ENCODE data around the gene PIP5K1B.

PIP5K1B gene

DNA sequence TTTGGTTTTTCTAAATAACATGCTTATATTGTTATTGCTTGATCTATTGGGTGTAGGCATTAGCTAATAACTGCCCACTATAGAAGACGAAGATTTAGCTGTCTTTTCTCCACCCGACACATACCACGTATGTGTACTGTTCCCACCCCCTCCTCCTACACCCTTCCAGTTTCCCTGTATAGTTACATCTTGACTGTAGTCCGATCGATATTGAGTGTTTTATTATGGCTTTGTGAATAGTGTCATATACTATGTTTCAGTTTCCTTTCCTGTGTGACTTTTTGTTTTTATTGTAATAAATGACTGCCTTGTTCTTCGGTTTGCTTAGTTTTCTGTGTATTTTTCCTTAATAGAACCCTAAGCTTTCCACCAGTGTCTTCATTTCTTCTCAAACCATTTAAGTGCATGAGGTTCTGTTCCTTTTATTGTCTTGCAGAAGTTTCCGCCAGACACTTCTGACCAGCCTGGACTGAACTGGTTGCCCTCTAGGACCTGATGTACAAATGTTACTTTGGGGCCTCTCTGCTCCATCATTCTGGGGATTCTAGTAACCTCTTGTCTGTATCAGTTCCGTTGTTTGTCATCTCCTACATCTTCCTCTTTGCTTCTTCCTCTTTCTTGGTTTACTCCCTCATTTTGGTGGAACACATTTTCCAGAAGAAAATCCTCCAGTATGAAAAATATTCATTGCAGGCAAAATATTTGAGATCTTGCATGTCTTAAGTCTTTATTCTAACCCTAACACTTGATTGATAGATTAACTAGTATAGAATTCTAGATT, 247.0 kb downstream of the PIP5K1B start:
- DNase-seq, result peak in 5 of 56 donors; percentile 1 to 41 (median 17)

DNA sequence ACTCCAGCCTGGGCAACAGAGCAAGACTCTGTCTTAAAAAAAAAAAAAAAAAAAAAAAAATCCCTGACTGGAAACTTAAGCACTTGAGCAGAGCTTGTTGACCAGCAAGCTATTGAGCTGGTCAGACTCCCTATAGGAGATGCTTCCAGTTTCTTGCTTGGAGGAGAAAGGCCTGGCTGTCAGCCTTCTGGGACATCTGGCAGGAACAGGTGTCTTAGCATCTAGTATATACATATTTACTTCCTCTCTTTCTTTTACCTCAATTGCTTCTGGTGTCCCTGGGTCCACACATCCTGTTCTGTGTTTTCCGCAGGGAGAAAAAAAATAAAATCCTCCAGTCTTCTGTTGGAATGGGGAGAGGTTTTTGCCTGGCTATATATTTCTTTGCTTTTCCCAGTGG, 248.7 kb downstream of the PIP5K1B start:
- DNase-seq, result no peak

DNA sequence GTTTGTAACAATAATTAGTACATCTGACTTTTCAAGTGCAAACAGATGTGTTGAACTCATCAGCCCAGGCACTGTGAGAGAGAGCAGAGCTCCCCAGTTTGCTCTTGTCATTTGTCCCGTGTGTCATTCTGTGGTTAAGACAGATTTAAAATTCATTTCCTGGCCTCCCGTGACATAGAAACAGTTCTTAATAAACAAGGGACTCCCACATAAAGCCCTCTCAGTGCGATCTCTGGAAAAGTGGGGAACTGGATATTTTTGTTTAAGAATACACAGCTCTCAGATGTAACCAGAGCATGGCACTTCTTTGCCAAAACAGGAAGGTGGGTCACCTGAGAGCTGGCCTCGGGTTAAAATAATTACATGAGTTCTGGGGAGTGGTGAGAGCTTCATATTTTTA, 250.3 kb downstream of the PIP5K1B start:
- no peak for DNase-seq

DNA sequence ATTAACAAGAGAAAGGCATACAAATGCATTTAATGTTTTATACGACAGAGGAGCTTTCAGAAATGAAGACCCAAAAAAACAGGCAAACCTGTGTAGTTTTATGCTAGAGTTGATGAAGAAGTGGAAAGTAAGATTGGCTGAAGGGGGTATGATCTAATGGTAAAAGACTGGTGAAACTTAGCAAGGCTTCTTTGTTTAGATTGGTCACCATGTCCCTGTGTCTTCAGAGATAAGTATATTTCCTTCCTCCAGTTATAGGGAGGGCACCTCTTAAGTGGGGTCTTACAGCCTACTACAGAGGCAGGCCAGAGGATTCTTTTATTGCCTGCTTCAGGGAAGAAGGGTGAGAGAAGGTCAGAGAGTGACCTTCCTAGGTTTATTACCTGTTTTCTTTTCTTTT, 252.4 kb downstream of the PIP5K1B start:
- no peak for DNase-seq

DNA sequence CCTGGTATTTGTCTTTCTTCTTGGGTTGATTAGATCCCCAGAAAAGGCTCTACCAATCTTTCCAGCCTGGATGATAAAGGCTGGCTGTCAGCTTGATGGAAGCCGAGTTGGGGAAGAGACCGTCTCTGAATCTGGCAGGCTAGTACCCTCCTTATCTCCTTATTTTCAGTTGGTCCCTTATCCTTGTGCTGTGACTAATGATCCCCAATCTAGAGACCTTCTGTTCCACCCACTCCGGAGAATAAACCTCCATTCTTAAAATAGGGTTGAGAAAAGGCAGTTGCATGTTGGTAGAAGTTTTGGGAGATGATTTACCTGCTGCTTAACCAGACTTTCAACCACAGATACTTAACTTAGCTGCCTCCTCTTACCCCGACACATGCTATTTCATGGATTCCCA, 256.5 kb downstream of the PIP5K1B start:
- no peak for DNase-seq

DNA sequence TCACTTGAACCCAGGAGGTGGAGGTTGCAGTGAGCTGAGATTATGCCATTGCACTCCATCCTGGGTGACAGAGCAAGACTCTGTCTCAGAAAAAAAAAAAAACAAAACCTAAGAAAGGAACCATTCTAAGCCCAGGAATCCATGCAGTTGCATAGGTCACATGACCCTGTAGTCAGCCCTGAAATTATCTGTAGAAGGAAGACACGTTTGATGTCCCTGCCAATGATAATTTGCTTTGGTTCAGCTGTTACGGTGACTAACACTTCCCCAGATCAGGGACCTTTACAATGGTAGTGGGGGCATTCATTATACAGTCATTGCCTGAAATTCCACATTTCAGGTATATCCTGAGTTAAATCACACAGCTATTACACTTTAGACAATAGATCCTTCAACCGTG, 258.4 kb downstream of the PIP5K1B start:
- no peak for DNase-seq

DNA sequence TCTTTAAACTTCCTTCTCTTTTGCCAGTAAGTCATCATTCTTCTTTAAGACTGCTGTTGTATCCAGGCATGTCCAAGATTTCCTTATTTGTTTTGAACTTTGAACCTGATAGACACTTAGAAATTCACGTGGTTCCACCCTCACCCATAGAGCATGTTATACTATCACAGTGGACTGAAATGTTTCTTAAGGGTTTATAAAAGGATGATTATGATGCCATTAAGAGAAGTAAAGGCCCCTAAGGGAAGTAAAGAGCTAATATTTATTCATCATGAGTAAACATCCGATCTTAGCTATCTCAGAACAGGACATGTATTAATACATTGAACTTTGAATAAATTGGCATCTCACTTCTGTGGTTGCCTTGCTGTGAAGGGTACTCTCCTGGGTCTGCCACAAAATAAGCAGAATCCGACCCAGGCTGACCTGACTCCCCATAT, 259.1 kb downstream of the PIP5K1B start:
- no peak for DNase-seq

DNA sequence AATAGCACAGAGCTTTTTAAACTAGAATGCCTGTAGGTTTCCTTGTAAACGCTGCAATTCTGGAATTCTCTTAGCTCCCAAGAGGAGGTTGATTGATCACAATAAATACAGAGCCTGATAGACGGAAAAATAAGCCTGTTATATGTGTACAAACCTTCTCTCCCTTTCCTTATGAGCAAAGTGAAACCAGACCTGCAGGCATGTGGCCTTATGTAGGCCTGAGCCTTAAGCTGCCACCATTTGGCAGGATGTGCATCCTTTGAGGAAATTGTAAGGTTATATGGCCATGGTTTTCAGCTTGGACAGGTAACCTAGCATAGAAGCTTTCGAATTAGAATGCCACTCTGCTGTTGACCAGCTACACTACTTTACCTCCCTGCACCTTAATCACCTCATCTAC, 259.7 kb downstream of the PIP5K1B start:
- DNase-seq, result no peak

DNA sequence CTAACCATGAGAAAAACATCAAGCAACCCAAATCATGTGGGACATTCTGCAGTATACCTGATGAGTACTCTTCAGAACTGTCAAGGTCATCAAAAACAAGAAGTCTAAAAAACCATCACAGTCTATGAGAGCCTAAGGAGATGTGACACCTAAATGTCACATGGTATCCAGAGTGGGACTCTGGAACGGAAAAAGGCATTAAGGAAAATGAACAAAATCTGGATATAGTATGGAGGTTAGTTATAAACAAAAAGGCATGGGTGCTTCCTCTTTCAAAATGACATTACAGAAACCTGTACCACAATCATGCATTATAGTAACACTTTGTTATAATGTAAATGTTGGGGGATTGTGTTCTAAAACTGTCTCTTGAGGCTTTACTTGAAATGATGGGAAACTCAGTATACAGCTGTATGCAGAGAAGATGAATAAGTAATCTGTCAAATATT, 261.5 kb downstream of the PIP5K1B start:
- no peak for DNase-seq

DNA sequence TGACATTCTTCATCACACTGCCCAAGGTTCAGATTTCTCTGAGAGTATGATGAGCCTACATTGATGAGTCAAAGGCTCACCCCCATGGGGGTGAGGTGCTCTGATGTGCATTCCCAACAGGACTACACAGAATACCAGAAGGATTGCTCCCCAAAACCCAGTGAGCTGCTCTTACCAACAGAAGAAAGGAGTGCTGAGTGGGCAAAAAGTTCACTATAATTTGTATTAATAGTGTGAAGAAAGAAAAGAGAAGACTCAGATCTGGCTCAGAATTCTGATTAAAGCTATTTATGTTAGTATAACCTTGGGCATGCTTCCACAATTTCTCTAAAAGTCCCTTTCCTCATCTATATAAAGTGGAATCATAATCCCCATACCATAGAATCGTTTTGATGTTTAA, 262.8 kb downstream of the PIP5K1B start:
- DNase-seq, result no peak

DNA sequence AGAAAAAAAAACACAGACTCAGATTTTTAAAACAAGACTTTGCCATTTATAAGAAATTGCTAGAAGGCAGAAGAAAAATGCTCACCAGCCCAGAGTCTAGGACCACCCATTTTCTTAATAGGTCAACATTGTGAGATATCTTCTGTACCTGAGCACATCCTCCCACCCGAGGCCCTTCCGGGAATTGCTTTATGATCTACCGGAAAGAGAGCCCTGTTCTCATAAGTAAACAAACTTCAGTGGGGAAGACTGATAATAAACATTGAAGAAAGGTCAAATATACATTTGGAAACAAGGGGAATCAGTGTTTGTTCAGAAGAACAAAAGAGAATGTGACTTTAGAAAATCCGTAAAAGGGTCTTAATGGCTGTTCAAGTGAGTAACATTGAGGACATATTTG, 264.5 kb downstream of the PIP5K1B start:
- DNase-seq, result no peak

DNA sequence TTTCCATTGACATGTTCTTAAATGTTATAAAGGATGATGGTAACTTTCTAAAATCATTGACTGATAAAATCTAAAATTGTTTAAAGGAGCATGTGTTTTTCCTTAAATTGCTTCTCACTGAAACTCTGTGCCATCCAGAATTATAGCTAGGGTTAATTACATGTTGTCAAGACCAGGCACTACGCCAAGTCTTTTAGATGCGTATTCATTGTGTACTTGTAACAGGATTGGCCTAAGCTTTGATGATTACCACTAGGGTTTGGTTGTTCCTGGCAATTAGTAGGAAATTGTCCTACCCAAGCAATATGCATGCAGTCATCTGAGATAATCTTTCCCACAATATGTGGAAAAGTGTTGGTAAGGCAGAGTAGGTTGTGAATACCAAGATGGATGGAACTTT, 265.1 kb downstream of the PIP5K1B start:
- DNase-seq, result no peak

DNA sequence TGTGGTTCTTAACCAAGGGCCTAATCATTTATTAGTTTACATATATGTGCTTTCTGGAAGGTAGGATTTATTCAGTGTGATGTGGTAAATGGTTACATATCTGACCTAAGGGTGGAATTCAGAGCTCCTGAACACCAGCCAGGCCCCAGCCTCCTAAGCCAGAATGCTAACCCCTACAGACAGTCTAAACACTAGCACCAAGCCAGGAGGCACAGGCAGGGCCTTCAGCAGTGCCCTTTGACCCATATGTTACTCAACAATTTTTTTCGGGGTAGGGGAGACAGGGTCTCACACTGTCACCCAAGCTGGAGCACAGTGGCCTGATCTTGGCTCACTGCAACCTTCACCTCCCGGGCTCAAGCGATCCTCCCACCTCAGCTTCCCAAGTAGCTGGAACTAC, 268.6 kb downstream of the PIP5K1B start:
- no peak for DNase-seq

DNA sequence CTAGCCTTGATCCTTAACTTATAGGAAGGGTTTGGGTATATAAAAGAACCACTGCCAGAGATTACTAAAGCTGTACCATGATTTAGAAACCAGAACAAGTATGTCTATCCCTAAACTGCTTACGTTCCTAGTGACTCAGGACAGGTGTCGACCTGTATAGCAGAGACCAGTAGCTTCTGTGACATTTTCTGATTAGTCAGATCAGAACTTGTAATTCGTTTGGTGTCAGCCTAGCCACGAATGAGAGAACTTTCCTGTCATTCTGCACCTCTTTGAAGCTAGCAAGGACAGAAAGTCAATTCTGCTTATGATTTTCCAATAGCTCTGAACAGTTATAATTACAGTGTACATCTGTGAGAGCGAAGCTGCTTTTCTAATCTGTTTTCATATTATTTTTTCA, 269.4 kb downstream of the PIP5K1B start:
- DNase-seq, result no peak

DNA sequence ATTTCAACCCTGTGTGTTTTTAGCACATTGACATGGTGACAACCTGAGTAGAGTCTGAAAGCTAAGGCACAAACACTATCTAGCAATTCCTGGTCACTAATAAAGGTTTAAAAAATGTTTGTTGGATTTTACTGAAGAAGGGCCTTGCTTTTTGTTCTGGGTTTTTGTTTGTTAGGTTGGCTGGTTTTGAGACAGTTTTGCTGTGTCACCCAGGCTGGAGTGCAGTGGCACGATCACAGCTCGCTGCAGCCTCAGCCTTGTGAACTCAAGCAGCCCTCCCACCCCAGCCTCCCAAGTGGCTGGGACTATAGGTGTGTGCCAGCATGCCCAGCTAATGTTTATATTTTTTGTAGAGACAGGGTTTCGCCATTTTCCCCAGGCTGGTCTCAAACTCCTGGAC, 269.9 kb downstream of the PIP5K1B start:
- DNase-seq, result no peak

DNA sequence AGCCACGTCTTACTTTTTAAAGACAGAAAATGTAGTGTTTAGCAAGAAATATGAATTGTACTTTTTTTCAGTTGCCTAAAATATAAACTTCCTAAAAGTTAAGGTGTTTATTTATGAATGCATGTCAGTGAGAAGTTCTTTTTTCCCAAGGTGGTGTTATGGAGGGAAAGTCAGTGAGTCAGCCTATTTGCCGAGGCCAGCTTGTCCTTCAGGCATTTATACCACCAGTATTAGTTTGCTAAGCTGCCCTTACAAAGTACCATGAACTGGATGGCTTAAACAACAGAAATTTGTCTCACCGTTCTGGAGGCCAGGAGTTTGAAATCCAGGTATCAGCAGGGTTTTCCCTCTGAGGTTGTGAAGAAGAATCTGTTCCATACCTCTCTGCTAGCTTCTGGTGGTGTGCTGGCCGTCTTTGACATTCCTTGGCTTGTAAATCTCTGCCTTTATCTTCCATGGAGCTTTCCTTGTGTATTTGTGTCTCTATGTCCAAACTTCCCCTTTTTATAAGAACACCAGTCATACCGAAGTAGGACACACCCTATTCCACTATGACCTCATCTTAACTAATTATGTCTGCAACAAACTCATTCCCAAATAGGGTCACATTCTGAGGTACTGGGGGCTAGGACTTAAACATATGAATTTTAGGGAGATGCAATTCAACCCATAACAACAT, 270.5 kb downstream of the PIP5K1B start:
- no peak for DNase-seq

DNA sequence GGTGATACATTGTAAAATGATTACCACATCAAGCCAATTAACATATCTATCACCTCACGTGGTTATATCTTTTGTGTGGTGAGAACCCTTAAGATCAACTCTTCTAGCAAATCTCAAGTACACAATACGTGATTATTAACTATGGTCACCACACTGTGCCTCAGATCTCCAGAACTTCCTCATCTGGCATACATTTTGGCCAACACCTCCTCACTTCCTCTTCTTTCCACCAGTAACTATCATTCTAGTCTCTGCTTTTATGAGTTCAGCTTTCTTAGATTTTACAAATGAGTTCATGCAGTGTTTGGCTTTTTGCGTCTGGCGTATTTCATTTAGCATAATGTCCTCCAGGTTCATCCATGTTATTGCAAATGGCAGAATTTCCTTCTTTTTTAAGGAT, 273.0 kb downstream of the PIP5K1B start:
- no peak for DNase-seq

DNA sequence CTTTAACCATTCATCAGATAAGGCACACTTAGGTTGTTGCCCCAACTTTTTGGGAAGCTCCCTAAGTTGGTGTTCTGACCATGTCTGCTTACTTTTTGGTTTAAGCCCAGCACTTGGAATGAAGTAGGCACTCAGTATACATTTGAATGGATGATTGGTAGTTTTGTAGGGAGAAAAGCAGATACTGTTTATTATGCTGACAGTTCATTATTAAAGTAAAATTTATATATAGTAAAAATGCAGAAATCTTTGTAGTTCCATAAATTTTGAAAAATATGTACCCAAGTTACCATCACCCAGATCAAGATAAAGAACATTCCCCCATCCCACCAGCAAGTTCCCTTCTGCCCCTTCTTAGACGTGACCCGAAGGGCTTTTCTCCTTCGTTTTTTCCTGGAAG, 273.5 kb downstream of the PIP5K1B start:
- no peak for DNase-seq

DNA sequence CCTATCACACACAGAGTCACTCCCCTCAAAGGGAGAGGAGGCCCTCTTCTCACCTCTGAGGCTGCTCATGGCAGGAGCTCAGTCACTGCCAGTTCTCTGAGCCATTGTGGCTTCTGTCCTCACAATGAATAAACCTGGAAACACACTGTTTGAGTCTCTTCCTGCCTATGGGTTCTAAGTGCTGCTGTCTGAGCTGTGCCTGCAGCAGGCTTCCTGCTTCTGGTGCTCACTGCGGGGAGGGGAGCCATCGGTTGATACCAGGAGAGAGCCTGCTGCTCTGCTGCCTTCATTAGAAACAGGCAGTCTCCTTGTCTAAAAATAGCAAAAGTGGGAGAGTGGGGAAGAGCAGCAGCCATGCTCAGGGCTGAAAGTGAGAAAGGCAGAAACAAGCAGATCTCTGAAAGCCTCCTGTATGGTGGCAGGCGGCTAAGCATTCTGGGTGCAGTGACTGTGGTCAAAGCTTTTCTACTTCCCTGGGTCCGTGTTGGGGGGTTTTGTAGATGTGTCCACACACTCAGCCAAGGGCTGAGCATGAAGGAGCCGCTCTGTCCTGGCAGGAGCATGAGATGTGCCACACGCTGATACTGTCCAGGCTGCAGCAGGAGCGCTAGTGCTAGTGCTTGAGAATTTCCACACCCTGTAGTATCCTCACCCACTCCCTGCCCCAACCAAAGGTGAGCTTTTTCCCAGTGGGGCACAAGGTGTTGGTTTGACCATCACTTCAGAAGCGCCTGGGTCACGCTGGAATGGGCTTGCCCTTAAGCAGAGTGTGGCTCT, 274.7 kb downstream of the PIP5K1B start:
- DNase-seq, result peak in 11 of 56 donors; percentile 6 to 35 (median 12)

DNA sequence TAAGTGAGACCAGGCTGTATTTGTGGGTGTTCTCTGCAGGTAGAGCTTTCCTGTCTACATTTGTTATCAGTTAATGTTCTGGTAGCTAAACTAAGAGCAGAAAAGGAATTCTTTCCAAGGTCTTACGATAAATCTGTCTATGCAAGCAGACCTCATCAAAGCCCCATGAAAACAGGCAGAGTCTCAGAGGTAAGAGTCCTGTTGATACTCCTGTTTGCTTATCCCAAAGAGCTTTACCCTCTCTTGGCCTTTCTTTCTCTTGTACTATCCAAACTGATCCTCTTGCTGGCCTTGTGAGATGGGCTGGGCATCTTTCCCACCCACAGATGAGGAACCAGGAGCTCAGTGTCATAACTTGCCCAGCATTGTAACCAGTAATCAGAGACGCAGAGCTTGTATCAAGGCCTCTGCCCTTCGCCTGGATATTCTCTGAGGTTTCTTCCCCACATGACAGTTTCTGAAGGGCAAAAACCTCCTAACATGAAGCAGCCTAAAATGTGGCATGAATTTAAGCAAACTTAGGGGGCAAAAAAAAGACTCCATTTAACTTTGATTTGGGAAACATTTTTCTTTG, 275.4 kb downstream of the PIP5K1B start:
- DNase-seq, result peak in 1 of 56 donors; percentile 11

DNA sequence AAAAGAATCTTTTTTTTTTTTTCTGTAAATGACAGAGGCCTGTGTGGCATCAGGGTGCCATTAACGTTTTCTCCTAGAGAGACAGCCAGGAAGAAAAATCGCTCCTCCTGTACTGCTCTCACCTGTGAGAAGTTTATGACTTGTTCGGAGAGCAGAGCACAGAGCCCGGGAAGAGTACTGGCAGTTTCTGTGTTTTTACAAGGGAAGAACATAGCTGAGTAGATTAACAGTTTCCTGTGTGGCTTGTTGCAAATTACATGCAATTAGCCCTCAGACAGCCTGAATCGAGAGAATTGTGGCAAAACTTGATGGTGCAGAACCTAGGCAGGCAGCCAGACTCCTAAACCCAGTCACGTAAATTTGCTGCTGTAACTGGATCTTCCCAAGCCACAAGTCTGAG, 276.7 kb downstream of the PIP5K1B start:
- DNase-seq, result no peak

DNA sequence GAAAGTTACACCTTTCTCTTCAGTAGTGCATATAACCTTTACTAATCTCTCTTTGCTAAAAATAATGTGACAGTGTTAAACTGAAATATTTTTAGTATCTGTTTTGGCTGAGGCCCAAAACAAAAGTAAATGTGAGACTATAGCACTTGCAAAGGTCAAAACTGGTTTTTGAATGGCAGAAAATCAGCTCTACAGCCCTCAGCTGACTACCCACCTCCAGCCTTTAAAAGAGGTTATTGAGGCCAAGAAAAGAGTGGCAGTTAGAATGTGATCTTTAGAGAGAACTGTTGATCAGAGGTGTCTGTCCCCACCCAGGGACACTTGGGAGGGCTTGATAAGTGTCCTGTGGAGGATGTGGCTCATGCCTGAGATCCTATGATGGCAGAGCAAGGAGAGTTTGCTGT, 278.0 kb downstream of the PIP5K1B start:
- no peak for DNase-seq

Measured in amygdala (tissue), 56 donors.